MCF 10A (cell line): ENCODE measurements around the gene COL4A4. TPM values are rescaled to one million over a fixed set of nuclear protein-coding genes. Genes with fewer than 3 reads are reported as not detected.

Source experiments
- BruUV-seq: library from RNA; stranded (reverse); fragments of 400-500 nt; replicated peaks from 2 replicates; lab custom pipeline; 2021; lab: Mats Ljungman, UMichigan
- CTCF ChIA-PET: fragments of 300-600 bp; sonication (Branson Sonifier 250); formaldehyde crosslinking; extraction: SDS; loops from one replicate; lab custom pipeline; 2021; ENCODE audit warnings: antibody characterized with exemption, inconsistent platforms; lab: Yijun Ruan, JAX
- POLR2A ChIA-PET: fragments of 300-600, 350-650 bp; sonication (Branson Sonifier 250); formaldehyde crosslinking; extraction: SDS; loops from one replicate; lab custom pipeline; 2020; ENCODE audit warnings: antibody characterized with exemption, inconsistent platforms; lab: Yijun Ruan, JAX
- DNase-seq: peaks from one replicate; pipeline ENCODE4 v3.0.0-alpha.2; 2018; ENCODE audit not compliant: unreplicated experiment
- H3K27ac Mint-ChIP-seq: one replicate; pipeline ENCODE4 v1.8.0; 2022; ENCODE audit warnings: mild to moderate bottlenecking, low read depth, mixed read lengths; ENCODE audit not compliant: unreplicated experiment
- H3K27me3 Mint-ChIP-seq: one replicate; pipeline ENCODE4 v1.8.0; 2022; ENCODE audit warnings: mixed read lengths; ENCODE audit not compliant: insufficient read depth, unreplicated experiment
- H3K36me3 Mint-ChIP-seq: one replicate; pipeline ENCODE4 v1.8.0; 2022; ENCODE audit warnings: mild to moderate bottlenecking, moderate library complexity, mixed read lengths; ENCODE audit not compliant: insufficient read depth, unreplicated experiment
- H3K4me1 Mint-ChIP-seq: one replicate; pipeline ENCODE4 v1.8.0; 2022; ENCODE audit warnings: mixed read lengths; ENCODE audit not compliant: insufficient read depth, unreplicated experiment
- H3K4me3 Mint-ChIP-seq: one replicate; pipeline ENCODE4 v1.8.0; 2022; ENCODE audit warnings: mild to moderate bottlenecking, moderate library complexity, mixed read lengths; ENCODE audit not compliant: unreplicated experiment
- H3K9me3 Mint-ChIP-seq: one replicate; pipeline ENCODE4 v1.8.0; 2022; ENCODE audit warnings: mixed read lengths; ENCODE audit not compliant: unreplicated experiment
- intact Hi-C: fragments of 100-400 bp; cut with micrococcal nuclease; formaldehyde crosslinking; loops from 2 replicates; pipeline ENCODE4 v1.14.1; 2022
- total RNA-seq: library from RNA; stranded (reverse); gene quantifications from 2 replicates; pipeline ENCODE4 v1.2.3, GENCODE V29; 2022
- TF ChIP-seq, protein P1 (sequence below): fragments of 200-600 bp; IDR thresholded peaks from one replicate; pipeline ENCODE4 v1.8.0; 2022; ENCODE audit warnings: antibody characterized with exemption, mild to moderate bottlenecking; ENCODE audit not compliant: unreplicated experiment

COL4A4 gene
- total RNA-seq, 1 experiment from 2014 or later: 0.30 TPM

DNA sequence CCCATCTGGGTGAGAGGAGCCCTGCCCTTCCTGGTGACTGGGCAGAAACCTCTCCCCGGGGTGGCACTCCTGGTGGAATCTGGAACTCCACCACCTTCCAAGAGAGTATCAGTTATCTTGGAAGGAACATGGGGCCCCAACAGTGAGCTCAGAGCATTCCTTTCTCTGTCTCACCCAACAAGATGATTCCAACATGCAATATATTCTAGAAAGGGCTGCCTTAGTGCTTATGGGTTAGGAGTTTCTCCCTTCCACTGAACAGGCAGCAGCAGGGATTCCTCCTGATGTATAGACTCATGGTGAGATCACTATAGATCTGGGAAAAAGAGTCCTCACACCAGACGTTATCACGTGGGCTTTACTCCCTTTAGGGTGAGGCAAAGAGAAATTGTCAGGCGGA is 147.1 kb downstream of the COL4A4 start:
- Mint-ChIP-seq H3K4me1 (no peaks in the 10 kb centered on the region), H3K27ac (no peak overlapping the region), H3K36me3 (no peaks in the 10 kb centered on the region), H3K9me3 (no peaks in the 10 kb centered on the region), H3K4me3 (no peak overlapping the region), H3K27me3 (no peaks in the 10 kb centered on the region)
- CTCF ChIA-PET: interaction anchor here (0.8 to 1.2 kb wide), 2 partner anchors 13 to 681 kb away, joined by 3 read pairs; no protein-coding TSS in a partner anchor
- POLR2A ChIA-PET: no interaction called here
- no peak for DNase-seq
- intact Hi-C loops: no loop called here
- TF ChIP-seq, protein P1, sequence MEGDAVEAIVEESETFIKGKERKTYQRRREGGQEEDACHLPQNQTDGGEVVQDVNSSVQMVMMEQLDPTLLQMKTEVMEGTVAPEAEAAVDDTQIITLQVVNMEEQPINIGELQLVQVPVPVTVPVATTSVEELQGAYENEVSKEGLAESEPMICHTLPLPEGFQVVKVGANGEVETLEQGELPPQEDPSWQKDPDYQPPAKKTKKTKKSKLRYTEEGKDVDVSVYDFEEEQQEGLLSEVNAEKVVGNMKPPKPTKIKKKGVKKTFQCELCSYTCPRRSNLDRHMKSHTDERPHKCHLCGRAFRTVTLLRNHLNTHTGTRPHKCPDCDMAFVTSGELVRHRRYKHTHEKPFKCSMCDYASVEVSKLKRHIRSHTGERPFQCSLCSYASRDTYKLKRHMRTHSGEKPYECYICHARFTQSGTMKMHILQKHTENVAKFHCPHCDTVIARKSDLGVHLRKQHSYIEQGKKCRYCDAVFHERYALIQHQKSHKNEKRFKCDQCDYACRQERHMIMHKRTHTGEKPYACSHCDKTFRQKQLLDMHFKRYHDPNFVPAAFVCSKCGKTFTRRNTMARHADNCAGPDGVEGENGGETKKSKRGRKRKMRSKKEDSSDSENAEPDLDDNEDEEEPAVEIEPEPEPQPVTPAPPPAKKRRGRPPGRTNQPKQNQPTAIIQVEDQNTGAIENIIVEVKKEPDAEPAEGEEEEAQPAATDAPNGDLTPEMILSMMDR: no peak
- no TSS peak for BruUV-seq

DNA sequence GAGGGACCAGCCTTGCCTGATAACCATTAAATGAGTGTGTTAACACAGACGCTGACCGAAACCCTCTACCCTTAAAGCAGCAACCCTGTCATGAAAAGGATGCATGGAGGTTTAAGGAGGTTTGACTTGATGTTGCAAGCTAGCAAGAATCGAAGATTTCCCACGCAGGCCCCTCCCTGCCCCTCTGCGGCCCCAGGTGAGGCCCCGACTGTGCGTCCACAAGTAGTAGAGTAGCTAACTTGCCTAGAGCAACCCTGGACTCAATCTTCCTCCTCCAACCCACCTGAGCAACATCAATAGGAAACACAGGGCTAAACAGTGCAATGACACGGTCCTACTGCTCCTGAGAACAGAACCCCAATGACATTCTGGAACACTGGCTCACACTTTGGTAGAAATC is 150.1 kb downstream of the COL4A4 start:
- ChIA-PET CTCF (no interaction called here), POLR2A (no interaction called here)
- Mint-ChIP-seq H3K27me3 (no peaks in the 10 kb centered on the region), H3K27ac (no peak overlapping the region), H3K36me3 (no peaks in the 10 kb centered on the region), H3K4me1 (no peaks in the 10 kb centered on the region), H3K4me3 (no peak overlapping the region), H3K9me3 (peaks cover 8% of the 10 kb centered on the region)
- TF ChIP-seq, protein P1: no peak
- DNase-seq: no peak
- intact Hi-C loops: no loop called here
- no TSS peak for BruUV-seq

DNA sequence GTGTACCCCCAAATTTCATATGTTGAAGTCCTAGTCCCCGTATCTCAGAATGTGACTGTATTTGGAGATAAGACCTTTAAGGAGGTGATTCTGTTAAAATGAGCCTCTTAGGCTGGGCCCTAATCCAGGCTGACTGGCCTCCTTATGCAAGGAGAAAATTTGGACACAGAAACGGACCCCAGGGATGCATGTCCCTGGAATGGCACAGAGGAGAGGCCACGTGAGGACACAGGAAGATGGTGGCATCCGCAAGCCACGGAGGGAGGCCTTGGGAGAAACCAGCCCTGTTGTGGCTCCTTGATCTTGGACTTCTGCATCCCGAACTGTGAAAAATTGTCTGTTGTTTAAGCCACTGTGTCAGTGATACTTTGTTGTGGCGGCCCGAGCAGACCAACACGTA is 150.7 kb downstream of the COL4A4 start:
- Mint-ChIP-seq H3K36me3 (no peaks in the 10 kb centered on the region), H3K4me1 (no peaks in the 10 kb centered on the region), H3K9me3 (peaks cover 8% of the 10 kb centered on the region), H3K27ac (no peak overlapping the region), H3K27me3 (no peaks in the 10 kb centered on the region), H3K4me3 (no peak overlapping the region)
- DNase-seq: no peak
- TF ChIP-seq, protein P1: no peak
- POLR2A ChIA-PET: no interaction called here
- intact Hi-C loops: no loop called here
- BruUV-seq: no TSS peak
- CTCF ChIA-PET: no interaction called here

DNA sequence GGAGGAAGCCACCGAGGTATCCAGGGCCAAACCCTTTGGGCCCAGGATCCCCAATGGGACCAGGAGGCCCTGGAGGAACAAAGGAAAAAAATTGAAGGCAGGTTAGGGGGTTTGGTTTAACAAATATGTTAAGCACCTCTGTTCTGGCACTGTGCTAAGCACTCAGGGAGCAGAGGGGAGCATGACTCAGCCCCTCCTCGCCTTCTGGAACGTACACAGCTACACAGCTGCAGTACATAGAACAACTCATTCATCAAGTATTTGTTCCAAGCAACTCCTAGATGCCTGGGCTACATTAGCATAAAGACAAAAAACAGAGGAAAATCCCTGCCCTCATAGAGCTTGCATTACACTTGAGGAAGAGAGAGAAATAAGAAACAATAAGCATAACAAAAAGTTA is 153.6 kb downstream of the COL4A4 start:
- BruUV-seq: no TSS peak
- Mint-ChIP-seq H3K27me3 (no peaks in the 10 kb centered on the region), H3K9me3 (peaks cover 8% of the 10 kb centered on the region), H3K36me3 (no peaks in the 10 kb centered on the region), H3K4me1 (no peaks in the 10 kb centered on the region), H3K27ac (no peak overlapping the region), H3K4me3 (no peak overlapping the region)
- ChIA-PET POLR2A (no interaction called here), CTCF (no interaction called here)
- DNase-seq: peak; percentile 10
- intact Hi-C loops: no loop called here
- TF ChIP-seq, protein P1: no peak
